Measurements from ENCODE around the gene GBE1.

DNA sequence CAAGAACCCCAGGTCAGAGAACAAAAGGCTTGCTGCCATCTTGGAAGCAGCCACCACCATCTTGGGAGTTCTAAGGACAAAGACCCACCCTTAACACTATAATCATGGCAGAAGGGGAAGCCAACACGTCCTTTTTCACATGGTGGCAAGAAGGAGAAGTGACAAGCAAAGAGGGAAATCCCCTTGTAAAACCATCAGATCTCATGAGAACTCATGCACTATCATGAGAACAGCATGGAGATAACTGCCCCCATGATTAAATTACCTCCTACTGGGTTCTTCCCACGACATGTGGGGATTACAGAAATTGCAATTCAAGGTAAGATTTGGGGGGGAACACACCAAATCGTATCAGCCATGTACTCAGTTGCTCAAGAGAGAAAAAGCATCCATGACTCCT is 21.1 kb upstream of the GBE1 start:
- TF ChIP-seq CTCF (IDR thresholded peaks at IDR 0.05 in 4 of 5, conservative IDR thresholded peaks at IDR 0.05 in 1 of 5): no peak
- no peak for TF ChIP-seq POLR2A (IDR thresholded peaks at IDR 0.05)

Measured in gastrocnemius medialis (tissue), 4 donors.